Panc1 (cell line): Measurements from ENCODE around the gene SMAD3.

Source experiments
- CTCF ChIP-seq: fragments of 450-650 bp; IDR thresholded peaks from 2 replicates; pipeline ENCODE4 v1.5.1; 2017; ENCODE audit warnings: mild to moderate bottlenecking
- POLR2AphosphoS5 ChIP-seq: IDR thresholded peaks from 2 replicates; pipeline ENCODE4 v1.6.1; 2012; ENCODE audit warnings: mild to moderate bottlenecking, low read depth, low read length, moderate library complexity

GRCh38 chr15:67097930-67098740 is 32.7 kb downstream of the SMAD3 start:
- TF ChIP-seq POLR2AphosphoS5 (no peak; the same call in 1 of the 2 replicates), CTCF (no peak)
